Endodermal cell (in vitro differentiated cells): ENCODE results near the gene FEM1A. TPM values are rescaled to one million over a fixed set of nuclear protein-coding genes. Genes with fewer than 3 reads are reported as not detected.

Source experiments
- DNase-seq: peaks from one replicate; pipeline ENCODE4 v3.0.0-alpha.2; 2017
- H3K27ac ChIP-seq: 2 replicates; pipeline ENCODE4 v1.5.1; 2013; ENCODE audit warnings: mild to moderate bottlenecking, low read depth, low read length, moderate library complexity
- H3K27me3 ChIP-seq: 2 replicates; pipeline ENCODE4 v1.6.1; 2013; ENCODE audit warnings: mild to moderate bottlenecking, low read length, moderate library complexity; ENCODE audit not compliant: insufficient read depth, control insufficient read depth, poor library complexity, severe bottlenecking
- H3K36me3 ChIP-seq: 2 replicates; pipeline ENCODE4 v1.7.0; 2013; ENCODE audit warnings: mild to moderate bottlenecking, low read length, moderate library complexity; ENCODE audit not compliant: control insufficient read depth, insufficient read depth
- H3K4me1 ChIP-seq: one replicate; pipeline ENCODE4 v1.7.0; 2013; ENCODE audit warnings: low read length; ENCODE audit not compliant: control insufficient read depth, insufficient read depth
- H3K4me3 ChIP-seq: 2 replicates; pipeline ENCODE4 v1.5.1; 2013; ENCODE audit warnings: mild to moderate bottlenecking, low read length, moderate library complexity
- H3K9ac ChIP-seq: 2 replicates; pipeline ENCODE4 v1.6.1; 2013; ENCODE audit warnings: mild to moderate bottlenecking, low read length, moderate library complexity; ENCODE audit not compliant: poor library complexity, severe bottlenecking; ENCODE audit errors: extremely low read depth
- H3K9me3 ChIP-seq: 2 replicates; pipeline ENCODE4 v1.6.1; 2013; ENCODE audit warnings: mild to moderate bottlenecking, low read length, moderate library complexity; ENCODE audit not compliant: control insufficient read depth
- H3K27ac Mint-ChIP-seq: 2 replicates; pipeline ENCODE4 v1.8.0; 2020; ENCODE audit warnings: mixed read lengths
- H3K27me3 Mint-ChIP-seq: 2 replicates; pipeline ENCODE4 v1.8.0; 2021; ENCODE audit warnings: mild to moderate bottlenecking, mixed read lengths; ENCODE audit not compliant: insufficient read depth
- H3K36me3 Mint-ChIP-seq: 2 replicates; pipeline ENCODE4 v1.8.0; 2020; ENCODE audit warnings: low read depth, mixed read lengths
- H3K4me1 Mint-ChIP-seq: 2 replicates; pipeline ENCODE4 v1.8.0; 2020; ENCODE audit warnings: mixed read lengths
- H3K4me3 Mint-ChIP-seq: 2 replicates; pipeline ENCODE4 v1.8.0; 2020; ENCODE audit warnings: mild to moderate bottlenecking, moderate library complexity, mixed read lengths
- H3K9me3 Mint-ChIP-seq: 2 replicates; pipeline ENCODE4 v1.8.0; 2020; ENCODE audit warnings: mild to moderate bottlenecking, mixed read lengths
- CTCF ChIP-seq: fragments of 200-600 bp; sonication (generic); conservative IDR thresholded peaks from 2 replicates; pipeline ENCODE4 v1.5.0; 2021; ENCODE audit warnings: antibody characterized with exemption, mild to moderate bottlenecking
- WGBS, 2 experiments: methylation state at CpG; one replicate each; pipeline versions ENCODE4 v1.1.5 to v1.1.7; 2013; ENCODE audit warnings: missing lambda C conversion rate in 2 of 2, mixed read lengths in 1 of 2; ENCODE audit not compliant: insufficient coverage in 1 of 2, insufficient read length in 1 of 2; 5-methylcytosine and 5-hydroxymethylcytosine counted together
- total RNA-seq, 2 donors: library from RNA; stranded (reverse); fragmentation: NEBNext Ultra II Directional in 1 of 2; extraction: Animal tissue kit (Norgen Biotek cat#: 25700) in 1 of 2; gene quantifications; 2 replicates in 1 of 2; 3 replicates in 1 of 2; pipeline ENCODE4 v1.2.1, GENCODE V29; 2021

The FEM1A gene
- total RNA-seq, 2 donors from 2014 or later, result 15.8 to 16.0 TPM

DNA sequence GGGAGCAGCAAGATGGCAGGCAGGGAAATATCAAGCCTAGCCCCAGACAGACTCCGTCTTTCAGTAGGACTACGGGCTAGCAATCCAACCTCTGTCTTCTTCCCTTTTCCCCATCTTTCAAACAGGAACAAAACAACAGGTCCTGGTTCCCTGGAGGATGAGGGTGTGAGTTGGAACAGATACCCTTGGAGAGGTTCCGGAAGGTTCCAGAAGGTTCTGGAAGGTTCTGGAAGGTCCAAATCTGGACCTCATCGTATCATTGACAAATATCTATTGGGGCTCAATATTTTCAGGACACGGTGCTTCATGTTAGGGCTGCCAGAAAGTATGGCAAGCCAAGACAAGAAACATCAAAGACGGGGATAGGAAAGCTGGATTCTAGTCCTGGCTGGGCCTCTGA, 28.5 kb upstream of the FEM1A start:
- Mint-ChIP-seq H3K9me3 (no peaks in the 10 kb centered on the region), H3K4me3 (no peak overlapping the region), H3K36me3 (no peaks in the 10 kb centered on the region), H3K27ac (no peak overlapping the region), H3K27me3 (peaks cover 23% of the 10 kb centered on the region), H3K4me1 (peaks cover 3% of the 10 kb centered on the region)
- WGBS, 2 experiments, result 90 to 94% methylated on average over 3 to 5 of the region's 6 CpGs
- TF ChIP-seq CTCF, result no peak
- Histone ChIP-seq H3K27ac (no peak overlapping the region), H3K27me3 (peaks cover 20% of the 10 kb centered on the region), H3K9ac (no peak overlapping the region), H3K4me1 (no peaks in the 10 kb centered on the region), H3K9me3 (no peaks in the 10 kb centered on the region), H3K4me3 (no peak overlapping the region), H3K36me3 (no peaks in the 10 kb centered on the region)
- no peak for DNase-seq

DNA sequence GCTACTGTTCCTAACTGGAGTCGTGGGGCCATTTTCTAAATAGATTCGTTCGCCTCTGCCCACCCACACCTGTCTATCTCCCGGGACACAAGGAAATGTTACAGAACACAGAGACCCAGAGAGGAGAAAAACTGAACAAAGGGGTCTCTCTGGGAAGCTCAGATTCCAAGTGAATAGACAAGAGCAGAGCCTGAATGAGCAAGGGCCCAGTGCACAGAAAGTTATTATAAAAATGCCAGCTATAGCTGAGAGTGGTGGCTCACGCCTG, 27.2 kb upstream of the FEM1A start:
- Histone ChIP-seq H3K9ac (no peak overlapping the region), H3K4me3 (no peak overlapping the region), H3K27ac (peak overlapping the region; percentile 88), H3K9me3 (no peaks in the 10 kb centered on the region), H3K27me3 (peaks cover 9% of the 10 kb centered on the region), H3K36me3 (no peaks in the 10 kb centered on the region), H3K4me1 (no peaks in the 10 kb centered on the region)
- peaks cover 13% of the 10 kb centered on the region for H3K27me3 Mint-ChIP-seq
- TF ChIP-seq CTCF, result no peak
- no peak overlapping the region for H3K27ac Mint-ChIP-seq
- H3K36me3 Mint-ChIP-seq, result no peaks in the 10 kb centered on the region
- H3K4me3 Mint-ChIP-seq, result no peak overlapping the region
- H3K4me1 Mint-ChIP-seq, result peaks cover 3% of the 10 kb centered on the region
- no peak for DNase-seq
- H3K9me3 Mint-ChIP-seq, result no peaks in the 10 kb centered on the region
- WGBS, 2 experiments, result 74 to 76% methylated on average over 4 to 5 of the region's 5 CpGs

- H3K27ac ChIP-seq, result no peak overlapping the region
- peaks cover 31% of the 10 kb centered on the region for H3K27me3 Mint-ChIP-seq
- H3K4me1 ChIP-seq, result no peaks in the 10 kb centered on the region
- no peaks in the 10 kb centered on the region for H3K9me3 Mint-ChIP-seq
- no peak overlapping the region for H3K4me3 ChIP-seq
- WGBS, 2 experiments, result 9 to 14% methylated on average over 20 to 36 of the region's 37 CpGs
- no peaks in the 10 kb centered on the region for H3K4me1 Mint-ChIP-seq
- DNase-seq, result peak; percentile 98
- no peak overlapping the region for H3K9ac ChIP-seq
- H3K36me3 Mint-ChIP-seq, result no peaks in the 10 kb centered on the region
- no peak for TF ChIP-seq CTCF
- no peaks in the 10 kb centered on the region for H3K36me3 ChIP-seq
- H3K4me3 Mint-ChIP-seq, result no peak overlapping the region
- H3K27me3 ChIP-seq, result peaks cover 32% of the 10 kb centered on the region
- no peaks in the 10 kb centered on the region for H3K9me3 ChIP-seq
- H3K27ac Mint-ChIP-seq, result no peak overlapping the region
Observed at GRCh38 chr19:4768934-4769777, 22.4 kb upstream of the FEM1A start.
